ENCODE measurements around the gene ALDH1B1.
"Not testable (repeated sequence)": the region's sequence is repeated elsewhere in the genome, so short reads cannot be mapped to it uniquely, and the experiment has no call there.

Gene ALDH1B1

GRCh38 chr9:38361473-38361850, 31.0 kb upstream of the ALDH1B1 start:
- no peak for DNase-seq (ENCODE audit: low read depth)

GRCh38 chr9:38362852-38363588, 29.5 kb upstream of the ALDH1B1 start:
- no peak for DNase-seq (ENCODE audit: low read depth)

GRCh38 chr9:38363589-38363925, 28.9 kb upstream of the ALDH1B1 start:
- DNase-seq (ENCODE audit: low read depth) = no peak

- DNase-seq (ENCODE audit: low read depth) = no peak
These were observed 24.6 kb upstream of the ALDH1B1 start for GRCh38 chr9:38367898-38368297.

GRCh38 chr9:38368731-38369130, 23.8 kb upstream of the ALDH1B1 start:
- DNase-seq (ENCODE audit: low read depth) = no peak

GRCh38 chr9:38370176-38370575, 22.3 kb upstream of the ALDH1B1 start:
- no peak for DNase-seq (ENCODE audit: low read depth)

- no peak for DNase-seq (ENCODE audit: low read depth)
These were observed 21.0 kb upstream of the ALDH1B1 start for GRCh38 chr9:38371495-38371894.

- no peak for DNase-seq (ENCODE audit: low read depth)
These were observed 19.5 kb upstream of the ALDH1B1 start for GRCh38 chr9:38372762-38373619.

- no peak for DNase-seq (ENCODE audit: low read depth)
These were observed 18.8 kb upstream of the ALDH1B1 start for GRCh38 chr9:38373679-38374078.

GRCh38 chr9:38374847-38375571, 17.5 kb upstream of the ALDH1B1 start:
- no peak for DNase-seq (ENCODE audit: low read depth)

- DNase-seq (ENCODE audit: low read depth) = no peak
These were observed 16.9 kb upstream of the ALDH1B1 start for GRCh38 chr9:38375572-38375963.

GRCh38 chr9:38376021-38376670, 16.4 kb upstream of the ALDH1B1 start:
- DNase-seq (ENCODE audit: low read depth) = no peak

GRCh38 chr9:38377336-38378083, 15.0 kb upstream of the ALDH1B1 start:
- DNase-seq (ENCODE audit: low read depth) = not testable (repeated sequence)

GRCh38 chr9:38380230-38380871, 12.2 kb upstream of the ALDH1B1 start:
- DNase-seq (ENCODE audit: low read depth) = no peak

- no peak for DNase-seq (ENCODE audit: low read depth)
These were observed 11.5 kb upstream of the ALDH1B1 start for GRCh38 chr9:38380872-38381534.

GRCh38 chr9:38382141-38382540, 10.4 kb upstream of the ALDH1B1 start:
- DNase-seq (ENCODE audit: low read depth) = no peak

GRCh38 chr9:38384990-38385848, 7.3 kb upstream of the ALDH1B1 start:
- no peak for DNase-seq (ENCODE audit: low read depth)

- no peak for DNase-seq (ENCODE audit: low read depth)
These were observed 6.6 kb upstream of the ALDH1B1 start for GRCh38 chr9:38385896-38386295.

- no peak for DNase-seq (ENCODE audit: low read depth)
These were observed 6.1 kb upstream of the ALDH1B1 start for GRCh38 chr9:38386319-38386895.

Data from activated gamma-delta T cell treated with anti-CD3 and anti-CD28 coated beads, Interleukin-2, amount 50 U/mL, for 16 hours (primary cell).